Testis (tissue), 2 donors: ENCODE measurements around the gene ZNF776.

Source experiments
- POLR2A ChIP-seq: fragments of 450-650 bp; IDR thresholded peaks from one replicate; pipeline ENCODE4 v1.6.1; 2017; ENCODE audit warnings: antibody characterized with exemption, mild to moderate bottlenecking, moderate library complexity
- TF ChIP-seq, protein P1 (sequence below), 3 experiments: fragments of 450-650 bp in 2 of 3; fragments of 200-600 bp in 1 of 3; sonication (generic) in 1 of 3; IDR thresholded peaks; one replicate each; pipeline ENCODE4 v1.5.1; 2016 to 2019; ENCODE audit warnings: antibody characterized with exemption in 3 of 3, mild to moderate bottlenecking in 2 of 3, moderate library complexity in 1 of 3

DNA sequence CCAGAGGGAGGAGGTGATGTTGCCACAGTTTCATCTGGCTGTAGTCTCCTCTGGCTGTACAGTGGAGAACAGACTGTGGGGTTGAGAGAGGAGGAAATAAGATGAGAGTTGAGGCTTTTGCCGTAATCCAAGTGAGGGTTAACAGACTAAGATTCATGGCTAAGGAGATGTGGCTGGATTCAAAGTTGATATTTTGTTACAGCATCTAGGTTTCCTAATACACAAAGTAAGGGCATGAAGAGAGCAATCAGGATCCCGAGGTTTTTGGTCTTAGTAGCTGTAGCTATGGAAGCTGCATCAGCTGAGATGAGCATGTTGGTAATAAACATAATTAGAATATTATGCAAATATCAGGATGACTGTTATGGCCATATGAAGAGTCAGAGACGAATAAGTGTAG, 1.4 kb downstream of the ZNF776 start:
- TF ChIP-seq, protein P1, sequence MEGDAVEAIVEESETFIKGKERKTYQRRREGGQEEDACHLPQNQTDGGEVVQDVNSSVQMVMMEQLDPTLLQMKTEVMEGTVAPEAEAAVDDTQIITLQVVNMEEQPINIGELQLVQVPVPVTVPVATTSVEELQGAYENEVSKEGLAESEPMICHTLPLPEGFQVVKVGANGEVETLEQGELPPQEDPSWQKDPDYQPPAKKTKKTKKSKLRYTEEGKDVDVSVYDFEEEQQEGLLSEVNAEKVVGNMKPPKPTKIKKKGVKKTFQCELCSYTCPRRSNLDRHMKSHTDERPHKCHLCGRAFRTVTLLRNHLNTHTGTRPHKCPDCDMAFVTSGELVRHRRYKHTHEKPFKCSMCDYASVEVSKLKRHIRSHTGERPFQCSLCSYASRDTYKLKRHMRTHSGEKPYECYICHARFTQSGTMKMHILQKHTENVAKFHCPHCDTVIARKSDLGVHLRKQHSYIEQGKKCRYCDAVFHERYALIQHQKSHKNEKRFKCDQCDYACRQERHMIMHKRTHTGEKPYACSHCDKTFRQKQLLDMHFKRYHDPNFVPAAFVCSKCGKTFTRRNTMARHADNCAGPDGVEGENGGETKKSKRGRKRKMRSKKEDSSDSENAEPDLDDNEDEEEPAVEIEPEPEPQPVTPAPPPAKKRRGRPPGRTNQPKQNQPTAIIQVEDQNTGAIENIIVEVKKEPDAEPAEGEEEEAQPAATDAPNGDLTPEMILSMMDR (IDR thresholded peaks at IDR 0.05): no peak
- no peak for TF ChIP-seq POLR2A
